IMR-90 (cell line): ENCODE results near the gene COX6A2. TPM values are rescaled to one million over a fixed set of nuclear protein-coding genes. Genes with fewer than 3 reads are reported as not detected.

Experiments used
- ATAC-seq: fragments of 200-7000 bp; cut with Tn5 transposase; 2 replicates; pipeline ENCODE4 v1.9.1; 2020; ENCODE audit warnings: low read depth, mild to moderate bottlenecking, moderate library complexity
- BruUV-seq: library from RNA; stranded (reverse); fragments of 400-500 nt; replicated peaks from 2 replicates; lab custom pipeline; 2021; lab: Mats Ljungman, UMichigan
- CTCF ChIA-PET: fragments of 300-600 bp; formaldehyde crosslinking; extraction: SDS; loops from one replicate; lab custom pipeline; 2021; ENCODE audit warnings: antibody characterized with exemption; lab: Yijun Ruan, JAX
- POLR2A ChIA-PET: fragments of 300-600 bp; sonication (Branson Sonifier 250); formaldehyde crosslinking; loops from one replicate; lab custom pipeline; 2022; ENCODE audit warnings: antibody characterized with exemption; ENCODE audit not compliant: unreplicated experiment; lab: Charles Lee
- DNase-seq: peaks from one replicate; pipeline ENCODE4 v3.0.0; 2013
- H2AFZ ChIP-seq: replicated peaks from 2 replicates; pipeline ENCODE3; 2013; ENCODE audit warnings: low read length, mild to moderate bottlenecking; ENCODE audit not compliant: poor library complexity
- H2AK5ac ChIP-seq: 2 replicates; pipeline ENCODE4 v1.6.1; 2013; ENCODE audit warnings: low read depth, low read length, inconsistent platforms
- H2AK9ac ChIP-seq: replicated peaks from 2 replicates; pipeline ENCODE3; 2013; ENCODE audit warnings: mild to moderate bottlenecking, low read depth, low read length, moderate library complexity; ENCODE audit not compliant: poor library complexity
- H2BK120ac ChIP-seq: 2 replicates; pipeline ENCODE4 v1.6.1; 2013; ENCODE audit warnings: low read depth, low read length, inconsistent platforms
- H2BK15ac ChIP-seq: 3 replicates; pipeline ENCODE4 v1.6.1; 2013; ENCODE audit warnings: low read depth, low read length, inconsistent platforms
- H2BK20ac ChIP-seq: 2 replicates; pipeline ENCODE4 v1.6.1; 2013; ENCODE audit warnings: low read depth, mild to moderate bottlenecking, inconsistent platforms, low read length, moderate library complexity
- H2BK5ac ChIP-seq: 2 replicates; pipeline ENCODE4 v1.6.1; 2013; ENCODE audit warnings: mild to moderate bottlenecking, low read depth, low read length, inconsistent platforms; ENCODE audit not compliant: poor library complexity, severe bottlenecking
- H3K14ac ChIP-seq: replicated peaks from 2 replicates; pipeline ENCODE4 v1.6.1; 2013; ENCODE audit warnings: low read depth, low read length, inconsistent platforms
- H3K18ac ChIP-seq: 2 replicates; pipeline ENCODE4 v1.6.1; 2013; ENCODE audit warnings: low read depth, low read length, control low read depth
- H3K23ac ChIP-seq: 2 replicates; pipeline ENCODE4 v1.6.1; 2013; ENCODE audit warnings: low read depth, low read length, inconsistent platforms
- H3K27ac ChIP-seq: 2 replicates; pipeline ENCODE4 v1.5.1; 2013; ENCODE audit warnings: mild to moderate bottlenecking, control low read depth, low read length; ENCODE audit not compliant: insufficient read depth
- H3K27me3 ChIP-seq: 2 replicates; pipeline ENCODE4 v1.6.1; 2013; ENCODE audit warnings: low read length; ENCODE audit not compliant: control insufficient read depth, insufficient read depth
- H3K36me3 ChIP-seq: 2 replicates; pipeline ENCODE4 v1.6.1; 2013; ENCODE audit warnings: low read length, mixed read lengths; ENCODE audit not compliant: control insufficient read depth, insufficient read depth
- H3K4ac ChIP-seq: 2 replicates; pipeline ENCODE4 v1.6.1; 2013; ENCODE audit warnings: low read depth, low read length, inconsistent platforms
- H3K4me1 ChIP-seq: 2 replicates; pipeline ENCODE4 v1.6.1; 2013; ENCODE audit warnings: low read length, mixed read lengths; ENCODE audit not compliant: control insufficient read depth, insufficient read depth
- H3K4me2 ChIP-seq: 2 replicates; pipeline ENCODE4 v1.6.1; 2013; ENCODE audit warnings: low read depth, mild to moderate bottlenecking, control low read depth, low read length, moderate library complexity
- H3K4me3 ChIP-seq: 2 replicates; pipeline ENCODE4 v1.5.1; 2013; ENCODE audit warnings: low read depth, mild to moderate bottlenecking, control low read depth, low read length, moderate library complexity; ENCODE audit not compliant: insufficient read depth
- H3K56ac ChIP-seq: 2 replicates; pipeline ENCODE4 v1.6.1; 2013; ENCODE audit warnings: low read length, inconsistent platforms; ENCODE audit not compliant: insufficient read depth; ENCODE audit errors: extremely low read depth
- H3K79me1 ChIP-seq, 2 experiments: 2 replicates each; pipeline ENCODE4 v1.6.1; 2013; ENCODE audit warnings: low read length in 2 of 2, inconsistent platforms in 1 of 2, low read depth in 1 of 2
- H3K9ac ChIP-seq: 2 replicates; pipeline ENCODE4 v1.6.1; 2013; ENCODE audit warnings: low read depth, low read length, control low read depth
- H3K9me1 ChIP-seq: 2 replicates; pipeline ENCODE4 v1.6.1; 2013; ENCODE audit warnings: low read length, inconsistent platforms; ENCODE audit not compliant: insufficient read depth
- H3K9me3 ChIP-seq: 2 replicates; pipeline ENCODE4 v1.6.1; 2013; ENCODE audit warnings: low read length; ENCODE audit not compliant: control insufficient read depth, insufficient read depth
- H4K20me1 ChIP-seq: 2 replicates; pipeline ENCODE4 v1.6.1; 2013; ENCODE audit warnings: low read length, inconsistent platforms; ENCODE audit not compliant: insufficient read depth
- H4K5ac ChIP-seq: 2 replicates; pipeline ENCODE4 v1.6.1; 2013; ENCODE audit warnings: mild to moderate bottlenecking, low read depth, low read length, control low read depth
- H4K8ac ChIP-seq, 2 experiments: 2 replicates each; pipeline ENCODE4 v1.6.1; 2013; ENCODE audit warnings: low read depth in 2 of 2, low read length in 2 of 2, control low read depth in 1 of 2, inconsistent platforms in 1 of 2
- H4K91ac ChIP-seq: 2 replicates; pipeline ENCODE4 v1.6.1; 2013; ENCODE audit warnings: low read depth, low read length, inconsistent platforms; ENCODE audit not compliant: insufficient read depth
- BHLHE40 ChIP-seq: fragments of 150-350 bp; IDR thresholded peaks from 2 replicates; pipeline ENCODE4 v1.6.1; 2016; ENCODE audit warnings: mild to moderate bottlenecking, low read depth, low read length
- CEBPB ChIP-seq: IDR thresholded peaks from 2 replicates; pipeline ENCODE4 v1.6.1; 2012; ENCODE audit warnings: low read depth, low read length, improper control_type of control experiment
- CHD1 ChIP-seq: IDR thresholded peaks from 2 replicates; pipeline ENCODE4 v1.6.1; 2012; ENCODE audit warnings: low read depth, low read length, improper control_type of control experiment
- ELK1 ChIP-seq: fragments of 150-350 bp; IDR thresholded peaks from 2 replicates; pipeline ENCODE4 v1.6.1; 2016; ENCODE audit warnings: low read depth, mild to moderate bottlenecking, low read length, moderate library complexity, borderline replicate concordance
- FOS ChIP-seq: fragments of 150-350 bp; IDR thresholded peaks from 2 replicates; pipeline ENCODE4 v1.6.1; 2016; ENCODE audit warnings: low read depth, low read length
- MAFK ChIP-seq: IDR thresholded peaks from 2 replicates; pipeline ENCODE4 v1.6.1; 2012; ENCODE audit warnings: low read depth, low read length, improper control_type of control experiment
- MAZ ChIP-seq: IDR thresholded peaks from 2 replicates; pipeline ENCODE4 v1.6.1; 2012; ENCODE audit warnings: low read depth, mild to moderate bottlenecking, low read length, improper control_type of control experiment, moderate library complexity, borderline replicate concordance
- MXI1 ChIP-seq: IDR thresholded peaks from 2 replicates; pipeline ENCODE4 v1.6.1; 2012; ENCODE audit warnings: low read depth, mild to moderate bottlenecking, low read length, moderate library complexity, borderline replicate concordance
- NFE2L2 ChIP-seq: fragments of 150-350 bp; IDR thresholded peaks from 2 replicates; pipeline ENCODE4 v1.6.1; 2016; ENCODE audit warnings: low read depth, mild to moderate bottlenecking, low read length
- POLR2A ChIP-seq: IDR thresholded peaks from 2 replicates; pipeline ENCODE4 v1.6.1; 2012; ENCODE audit warnings: mild to moderate bottlenecking, low read depth, low read length
- RAD21 ChIP-seq: IDR thresholded peaks from 2 replicates; pipeline ENCODE4 v1.6.1; 2012; ENCODE audit warnings: low read length, improper control_type of control experiment
- RCOR1 ChIP-seq: IDR thresholded peaks from 2 replicates; pipeline ENCODE4 v1.6.1; 2012; ENCODE audit warnings: mild to moderate bottlenecking, low read length, improper control_type of control experiment; ENCODE audit not compliant: insufficient replicate concordance
- RFX5 ChIP-seq: IDR thresholded peaks from 2 replicates; pipeline ENCODE4 v1.8.0; 2012; ENCODE audit warnings: low read depth, mild to moderate bottlenecking, low read length, moderate library complexity
- SMC3 ChIP-seq: fragments of 150-350 bp; IDR thresholded peaks from 2 replicates; pipeline ENCODE4 v1.6.1; 2016; ENCODE audit warnings: low read depth, mild to moderate bottlenecking, antibody characterized with exemption, low read length, moderate library complexity
- WGBS, 2 experiments: methylation state at CpG; one replicate each; pipeline versions ENCODE4 v1.1.5 to v1.1.7; 2013; ENCODE audit warnings: missing lambda C conversion rate in 2 of 2; ENCODE audit not compliant: insufficient read length in 1 of 2; ENCODE audit errors: extremely low coverage in 2 of 2; 5-methylcytosine and 5-hydroxymethylcytosine counted together
- dilution Hi-C: fragments of 300-500 bp; cut with HindIII; formaldehyde crosslinking; loops from one replicate; pipeline ENCODE4 v1.14.3; 2018; ENCODE audit warnings: low sequenced_read_pairs; ENCODE audit not compliant: unreplicated experiment
- in situ Hi-C: fragments of 300-500 bp; cut with MboI; formaldehyde crosslinking; loops from 3 replicates; pipeline ENCODE4 v1.14.3; 2019; ENCODE audit warnings: low sequenced_read_pairs, inconsistent platforms, mixed read lengths
- intact Hi-C: fragments of 100-400 bp; cut with micrococcal nuclease; formaldehyde crosslinking; loops from 2 replicates; pipeline ENCODE4 v1.10.0; 2022
- polyA plus RNA-seq, 3 experiments: library from polyadenylated mRNA; depleted of rRNA; stranded (reverse); fragments of >200 nt; gene quantifications; 2 replicates each; pipeline ENCODE4 v1.2.3, GENCODE V29; 2012; ENCODE audit warnings: low replicate concordance in 1 of 3
- total RNA-seq: library from RNA; depleted of rRNA; stranded (reverse); fragments of >200 nt; gene quantifications from 2 replicates; pipeline ENCODE4 v1.2.3, GENCODE V29; 2012
- TF ChIP-seq, protein P1 (sequence below): fragments of 150-350 bp; IDR thresholded peaks from 2 replicates; pipeline ENCODE4 v1.6.1; 2017; ENCODE audit warnings: mild to moderate bottlenecking, antibody characterized with exemption, low read length, low read depth
- TF ChIP-seq, protein P2 (sequence below): conservative IDR thresholded peaks from 2 replicates; pipeline ENCODE4 v1.5.1; 2012; ENCODE audit warnings: mild to moderate bottlenecking, low read depth, low read length, improper control_type of control experiment

COX6A2 gene
- total and polyA plus RNA-seq, 2 of the 4 experiments (the other 2 are of a cell fraction), result not detected

GRCh38 chr16:31439519-31439918, 11.4 kb upstream of the COX6A2 start:
- Histone ChIP-seq H3K36me3 (no peaks in the 10 kb centered on the region), H3K23ac (no peak overlapping the region), H3K56ac (no peak overlapping the region), H2BK120ac (no peak overlapping the region), H3K27me3 (no peaks in the 10 kb centered on the region), H2AK9ac (no peak overlapping the region), H3K4me3 (no peak overlapping the region), H3K4ac (no peak overlapping the region), H3K9me3 (no peaks in the 10 kb centered on the region), H4K20me1 (no peaks in the 10 kb centered on the region), H3K27ac (no peak overlapping the region), H2BK5ac (no peak overlapping the region), H2AK5ac (no peak overlapping the region), H4K8ac (no peak overlapping the region), H3K18ac (no peak overlapping the region), H3K4me2 (no peak overlapping the region), H3K4me1 (no peaks in the 10 kb centered on the region), H3K9me1 (no peaks in the 10 kb centered on the region), H2BK20ac (no peak overlapping the region), H4K5ac (no peak overlapping the region), H2BK15ac (no peak overlapping the region), H4K91ac (no peak overlapping the region), H2AFZ (no peak overlapping the region), H3K14ac (no peak overlapping the region), H3K9ac (no peak overlapping the region), H3K79me1 (no peaks in the 10 kb centered on the region)
- POLR2A ChIA-PET, result no interaction called here
- ATAC-seq, result no peak
- CTCF ChIA-PET, result no interaction called here
- intact Hi-C loops, result no loop called here
- BruUV-seq, result no TSS peak
- TF ChIP-seq RCOR1 (no peak), RAD21 (no peak), BHLHE40 (no peak), SMC3 (no peak), FOS (no peak), NFE2L2 (no peak), MAZ (no peak), ELK1 (no peak), CHD1 (no peak), MXI1 (no peak), RFX5 (no peak), POLR2A (no peak), MAFK (no peak), CEBPB (no peak)
- TF ChIP-seq, protein P1, sequence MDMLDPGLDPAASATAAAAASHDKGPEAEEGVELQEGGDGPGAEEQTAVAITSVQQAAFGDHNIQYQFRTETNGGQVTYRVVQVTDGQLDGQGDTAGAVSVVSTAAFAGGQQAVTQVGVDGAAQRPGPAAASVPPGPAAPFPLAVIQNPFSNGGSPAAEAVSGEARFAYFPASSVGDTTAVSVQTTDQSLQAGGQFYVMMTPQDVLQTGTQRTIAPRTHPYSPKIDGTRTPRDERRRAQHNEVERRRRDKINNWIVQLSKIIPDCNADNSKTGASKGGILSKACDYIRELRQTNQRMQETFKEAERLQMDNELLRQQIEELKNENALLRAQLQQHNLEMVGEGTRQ, result no peak
- TF ChIP-seq, protein P2, sequence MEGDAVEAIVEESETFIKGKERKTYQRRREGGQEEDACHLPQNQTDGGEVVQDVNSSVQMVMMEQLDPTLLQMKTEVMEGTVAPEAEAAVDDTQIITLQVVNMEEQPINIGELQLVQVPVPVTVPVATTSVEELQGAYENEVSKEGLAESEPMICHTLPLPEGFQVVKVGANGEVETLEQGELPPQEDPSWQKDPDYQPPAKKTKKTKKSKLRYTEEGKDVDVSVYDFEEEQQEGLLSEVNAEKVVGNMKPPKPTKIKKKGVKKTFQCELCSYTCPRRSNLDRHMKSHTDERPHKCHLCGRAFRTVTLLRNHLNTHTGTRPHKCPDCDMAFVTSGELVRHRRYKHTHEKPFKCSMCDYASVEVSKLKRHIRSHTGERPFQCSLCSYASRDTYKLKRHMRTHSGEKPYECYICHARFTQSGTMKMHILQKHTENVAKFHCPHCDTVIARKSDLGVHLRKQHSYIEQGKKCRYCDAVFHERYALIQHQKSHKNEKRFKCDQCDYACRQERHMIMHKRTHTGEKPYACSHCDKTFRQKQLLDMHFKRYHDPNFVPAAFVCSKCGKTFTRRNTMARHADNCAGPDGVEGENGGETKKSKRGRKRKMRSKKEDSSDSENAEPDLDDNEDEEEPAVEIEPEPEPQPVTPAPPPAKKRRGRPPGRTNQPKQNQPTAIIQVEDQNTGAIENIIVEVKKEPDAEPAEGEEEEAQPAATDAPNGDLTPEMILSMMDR, result no peak
- WGBS, 2 experiments, result no CpG with 5 or more reads among the region's 3 CpGs
- no peak for DNase-seq
- dilution Hi-C loops, result no loop called here
- in situ Hi-C loops, result no loop called here
